DND-41 (cell line): ENCODE results near the gene IRF5.

Experiments used
- EZH2 ChIP-seq: IDR thresholded peaks from 3 replicates; pipeline ENCODE4 v1.6.1; 2012; ENCODE audit warnings: borderline replicate concordance, low read depth, mild to moderate bottlenecking, moderate library complexity, low read length, inconsistent platforms; ENCODE audit not compliant: severe bottlenecking
- TF ChIP-seq, protein P1 (sequence below): IDR thresholded peaks from 2 replicates; pipeline ENCODE4 v1.5.1; 2012; ENCODE audit warnings: borderline replicate concordance, low read length, moderate library complexity, mild to moderate bottlenecking; ENCODE audit not compliant: poor library complexity, severe bottlenecking; ENCODE audit errors: extremely low read depth

DNA sequence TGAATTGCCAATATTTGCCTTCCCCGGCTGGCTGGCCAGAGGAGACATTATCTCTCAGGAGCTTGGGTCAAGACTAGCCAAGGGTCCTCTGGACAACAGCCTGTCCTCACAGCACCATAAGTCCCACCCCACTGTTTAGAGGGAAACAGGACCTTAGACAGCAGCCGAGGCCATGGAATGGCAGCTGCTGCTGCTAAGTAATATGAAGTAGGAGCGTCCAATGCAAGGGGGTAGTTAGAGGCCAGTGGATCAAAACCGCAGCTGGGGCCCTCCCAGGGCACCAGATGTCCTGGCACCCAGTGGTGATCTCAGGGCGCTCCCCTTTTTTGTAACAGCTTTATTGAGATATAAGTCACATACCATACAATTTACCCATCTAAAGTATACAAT lies 14.3 kb upstream of the IRF5 start:
- TF ChIP-seq, protein P1, sequence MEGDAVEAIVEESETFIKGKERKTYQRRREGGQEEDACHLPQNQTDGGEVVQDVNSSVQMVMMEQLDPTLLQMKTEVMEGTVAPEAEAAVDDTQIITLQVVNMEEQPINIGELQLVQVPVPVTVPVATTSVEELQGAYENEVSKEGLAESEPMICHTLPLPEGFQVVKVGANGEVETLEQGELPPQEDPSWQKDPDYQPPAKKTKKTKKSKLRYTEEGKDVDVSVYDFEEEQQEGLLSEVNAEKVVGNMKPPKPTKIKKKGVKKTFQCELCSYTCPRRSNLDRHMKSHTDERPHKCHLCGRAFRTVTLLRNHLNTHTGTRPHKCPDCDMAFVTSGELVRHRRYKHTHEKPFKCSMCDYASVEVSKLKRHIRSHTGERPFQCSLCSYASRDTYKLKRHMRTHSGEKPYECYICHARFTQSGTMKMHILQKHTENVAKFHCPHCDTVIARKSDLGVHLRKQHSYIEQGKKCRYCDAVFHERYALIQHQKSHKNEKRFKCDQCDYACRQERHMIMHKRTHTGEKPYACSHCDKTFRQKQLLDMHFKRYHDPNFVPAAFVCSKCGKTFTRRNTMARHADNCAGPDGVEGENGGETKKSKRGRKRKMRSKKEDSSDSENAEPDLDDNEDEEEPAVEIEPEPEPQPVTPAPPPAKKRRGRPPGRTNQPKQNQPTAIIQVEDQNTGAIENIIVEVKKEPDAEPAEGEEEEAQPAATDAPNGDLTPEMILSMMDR, result no peak
- TF ChIP-seq EZH2, result no peak
